K562 (cell line): ENCODE data around the gene MRPS5.

Source experiments
- CBX8 ChIP-seq: fragments of 200-600 bp; sonication (generic); IDR thresholded peaks from 2 replicates; pipeline ENCODE4 v1.6.1; 2012; ENCODE audit warnings: borderline replicate concordance, mixed run types, low read depth, mild to moderate bottlenecking, moderate library complexity, mixed read lengths, low read length, control low read depth, inconsistent platforms; ENCODE audit not compliant: poor library complexity, severe bottlenecking; ENCODE audit errors: extremely low read depth
- EP300 ChIP-seq: IDR thresholded peaks from 2 replicates; pipeline ENCODE4 v1.6.1; 2012; ENCODE audit warnings: low read length, improper control_type of control experiment
- GABPB2 ChIP-seq: fragments of 250-450 bp; sonication (Bioruptor Pico); conservative IDR thresholded peaks from 2 replicates; pipeline ENCODE4 v1.5.1; 2021; ENCODE audit warnings: mild to moderate bottlenecking
- RAD21 ChIP-seq, 2 experiments: fragments of 250-450 bp in 1 of 2; fragments of 450-650 bp in 1 of 2; sonication (Bioruptor Pico) in 1 of 2; formaldehyde crosslinking in 1 of 2; IDR thresholded peaks in 1 of 2; conservative IDR thresholded peaks in 1 of 2; 2 replicates each; pipeline versions ENCODE4 v1.4.0 to v1.8.0; 2020 to 2022; ENCODE audit warnings: mild to moderate bottlenecking in 2 of 2, moderate library complexity in 1 of 2
- SP1 ChIP-seq: sonication (generic); formaldehyde crosslinking; IDR thresholded peaks from 2 replicates; pipeline ENCODE4 v1.8.1; 2022; ENCODE audit warnings: mild to moderate bottlenecking, missing genetic modification reagents
- ZNF311 ChIP-seq: fragments of 250-450 bp; sonication (Bioruptor Pico); IDR thresholded peaks from 2 replicates; pipeline ENCODE4 v1.4.0; 2020; ENCODE audit warnings: mild to moderate bottlenecking, moderate library complexity
- TF ChIP-seq, protein P1 (sequence below): fragments of 150-350 bp; IDR thresholded peaks from 2 replicates; pipeline ENCODE4 v1.6.1; 2014; ENCODE audit warnings: low read depth, mild to moderate bottlenecking, low read length, borderline replicate concordance
- TF ChIP-seq, protein P2 (sequence below), 2 experiments: fragments of 450-650 bp in 1 of 2; IDR thresholded peaks; 2 replicates each; pipeline ENCODE4 v1.6.1; 2011 to 2017; ENCODE audit warnings: low read depth in 2 of 2, antibody characterized with exemption in 1 of 2, borderline replicate concordance in 1 of 2, low read length in 1 of 2, mild to moderate bottlenecking in 1 of 2, mixed read lengths in 1 of 2; ENCODE audit not compliant: control insufficient read depth in 1 of 2

DNA sequence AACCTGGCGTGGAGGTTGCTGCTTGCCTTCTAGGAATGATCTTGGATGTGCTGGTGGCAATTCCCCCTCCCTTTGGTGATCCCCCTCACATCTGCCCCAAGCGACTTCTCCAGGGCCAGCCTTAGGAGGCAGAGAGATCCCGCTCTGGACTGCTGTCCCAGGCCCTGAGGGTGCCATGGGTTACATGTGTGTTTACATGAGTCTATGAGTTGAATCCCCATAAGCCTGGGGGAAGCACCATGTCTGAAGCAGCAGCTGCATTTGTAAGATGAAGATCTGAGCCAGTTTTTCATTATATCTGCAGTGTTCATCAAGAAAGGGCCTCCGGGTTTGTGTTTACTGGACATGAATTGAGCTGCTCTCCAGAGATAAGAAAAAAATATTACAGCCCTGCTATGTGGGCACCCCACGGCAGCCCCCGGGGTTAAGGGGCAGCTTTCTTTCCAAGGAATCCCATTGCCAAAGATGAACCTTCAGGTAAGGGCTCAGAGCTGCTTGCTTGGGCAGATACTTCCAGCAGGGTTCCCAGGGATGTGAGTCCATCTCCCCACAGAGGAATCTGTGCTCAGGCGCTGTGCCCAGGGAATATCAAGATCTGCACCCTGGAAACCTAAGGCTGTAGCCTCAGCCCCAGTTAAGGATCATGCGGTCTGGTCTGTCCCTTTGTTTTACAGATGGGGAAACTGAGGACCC is 46.0 kb downstream of the MRPS5 start:
- TF ChIP-seq GABPB2 (no peak), ZNF311 (CRISPR knock-in tag) (no peak), SP1 (CRISPR knock-in tag) (no peak), RAD21 (CRISPR knock-in tag; conservative IDR thresholded peaks at IDR 0.05 in 1 of 2, IDR thresholded peaks at IDR 0.05 in 1 of 2) (no peak), EP300 (no peak), CBX8 (no peak)
- TF ChIP-seq, protein P1, sequence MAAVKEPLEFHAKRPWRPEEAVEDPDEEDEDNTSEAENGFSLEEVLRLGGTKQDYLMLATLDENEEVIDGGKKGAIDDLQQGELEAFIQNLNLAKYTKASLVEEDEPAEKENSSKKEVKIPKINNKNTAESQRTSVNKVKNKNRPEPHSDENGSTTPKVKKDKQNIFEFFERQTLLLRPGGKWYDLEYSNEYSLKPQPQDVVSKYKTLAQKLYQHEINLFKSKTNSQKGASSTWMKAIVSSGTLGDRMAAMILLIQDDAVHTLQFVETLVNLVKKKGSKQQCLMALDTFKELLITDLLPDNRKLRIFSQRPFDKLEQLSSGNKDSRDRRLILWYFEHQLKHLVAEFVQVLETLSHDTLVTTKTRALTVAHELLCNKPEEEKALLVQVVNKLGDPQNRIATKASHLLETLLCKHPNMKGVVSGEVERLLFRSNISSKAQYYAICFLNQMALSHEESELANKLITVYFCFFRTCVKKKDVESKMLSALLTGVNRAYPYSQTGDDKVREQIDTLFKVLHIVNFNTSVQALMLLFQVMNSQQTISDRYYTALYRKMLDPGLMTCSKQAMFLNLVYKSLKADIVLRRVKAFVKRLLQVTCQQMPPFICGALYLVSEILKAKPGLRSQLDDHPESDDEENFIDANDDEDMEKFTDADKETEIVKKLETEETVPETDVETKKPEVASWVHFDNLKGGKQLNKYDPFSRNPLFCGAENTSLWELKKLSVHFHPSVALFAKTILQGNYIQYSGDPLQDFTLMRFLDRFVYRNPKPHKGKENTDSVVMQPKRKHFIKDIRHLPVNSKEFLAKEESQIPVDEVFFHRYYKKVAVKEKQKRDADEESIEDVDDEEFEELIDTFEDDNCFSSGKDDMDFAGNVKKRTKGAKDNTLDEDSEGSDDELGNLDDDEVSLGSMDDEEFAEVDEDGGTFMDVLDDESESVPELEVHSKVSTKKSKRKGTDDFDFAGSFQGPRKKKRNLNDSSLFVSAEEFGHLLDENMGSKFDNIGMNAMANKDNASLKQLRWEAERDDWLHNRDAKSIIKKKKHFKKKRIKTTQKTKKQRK = no peak
- TF ChIP-seq, protein P2, sequence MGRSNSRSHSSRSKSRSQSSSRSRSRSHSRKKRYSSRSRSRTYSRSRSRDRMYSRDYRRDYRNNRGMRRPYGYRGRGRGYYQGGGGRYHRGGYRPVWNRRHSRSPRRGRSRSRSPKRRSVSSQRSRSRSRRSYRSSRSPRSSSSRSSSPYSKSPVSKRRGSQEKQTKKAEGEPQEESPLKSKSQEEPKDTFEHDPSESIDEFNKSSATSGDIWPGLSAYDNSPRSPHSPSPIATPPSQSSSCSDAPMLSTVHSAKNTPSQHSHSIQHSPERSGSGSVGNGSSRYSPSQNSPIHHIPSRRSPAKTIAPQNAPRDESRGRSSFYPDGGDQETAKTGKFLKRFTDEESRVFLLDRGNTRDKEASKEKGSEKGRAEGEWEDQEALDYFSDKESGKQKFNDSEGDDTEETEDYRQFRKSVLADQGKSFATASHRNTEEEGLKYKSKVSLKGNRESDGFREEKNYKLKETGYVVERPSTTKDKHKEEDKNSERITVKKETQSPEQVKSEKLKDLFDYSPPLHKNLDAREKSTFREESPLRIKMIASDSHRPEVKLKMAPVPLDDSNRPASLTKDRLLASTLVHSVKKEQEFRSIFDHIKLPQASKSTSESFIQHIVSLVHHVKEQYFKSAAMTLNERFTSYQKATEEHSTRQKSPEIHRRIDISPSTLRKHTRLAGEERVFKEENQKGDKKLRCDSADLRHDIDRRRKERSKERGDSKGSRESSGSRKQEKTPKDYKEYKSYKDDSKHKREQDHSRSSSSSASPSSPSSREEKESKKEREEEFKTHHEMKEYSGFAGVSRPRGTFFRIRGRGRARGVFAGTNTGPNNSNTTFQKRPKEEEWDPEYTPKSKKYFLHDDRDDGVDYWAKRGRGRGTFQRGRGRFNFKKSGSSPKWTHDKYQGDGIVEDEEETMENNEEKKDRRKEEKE (IDR thresholded peaks at IDR 0.05; ENCODE audit: borderline replicate concordance in 1 of 2, control insufficient read depth in 1 of 2, low read depth in 2 of 2, low read length in 1 of 2) = no peak
